HepG2 (cell line): ENCODE results near the gene PMVK. TPM values are rescaled to one million over a fixed set of nuclear protein-coding genes. Genes with fewer than 3 reads are reported as not detected.

ENCODE experiments used
- BRD4 ChIP-seq: sonication (generic); formaldehyde crosslinking; IDR thresholded peaks from 2 replicates; pipeline ENCODE4 v1.4.0; 2020; ENCODE audit warnings: missing genetic modification reagents
- DMAP1 ChIP-seq: IDR thresholded peaks from 2 replicates; pipeline ENCODE4 v1.6.1; 2016
- ETV6 ChIP-seq: sonication (generic); formaldehyde crosslinking; conservative IDR thresholded peaks from 2 replicates; pipeline ENCODE4 v1.4.0; 2020; ENCODE audit warnings: missing genetic modification reagents
- HNRNPUL1 ChIP-seq: fragments of 200-400 bp; formaldehyde crosslinking; IDR thresholded peaks from 2 replicates; pipeline ENCODE4 v1.6.1; 2017; ENCODE audit warnings: low read depth, mild to moderate bottlenecking, low read length, moderate library complexity
- HOXA5 ChIP-seq: sonication (generic); formaldehyde crosslinking; IDR thresholded peaks from 2 replicates; pipeline ENCODE4 v1.4.0; 2020; ENCODE audit warnings: missing genetic modification reagents
- IKZF4 ChIP-seq: sonication (generic); formaldehyde crosslinking; IDR thresholded peaks from 2 replicates; pipeline ENCODE4 v1.5.1; 2020; ENCODE audit warnings: borderline replicate concordance, mild to moderate bottlenecking, low read depth, missing genetic modification reagents; ENCODE audit errors: not compliant biosample characterization
- KAT2B ChIP-seq: fragments of 150-350 bp; IDR thresholded peaks from 2 replicates; pipeline ENCODE4 v1.6.1; 2014; ENCODE audit warnings: low read depth, low read length, borderline replicate concordance
- KDM3A ChIP-seq: IDR thresholded peaks from 2 replicates; pipeline ENCODE4 v1.6.1; 2018; ENCODE audit warnings: low read depth, missing compliant biosample characterization
- MEIS2 ChIP-seq: sonication (generic); formaldehyde crosslinking; IDR thresholded peaks from 2 replicates; pipeline ENCODE4 v1.9.0; 2021; ENCODE audit warnings: mild to moderate bottlenecking, missing genetic modification reagents
- PHF20 ChIP-seq: sonication (generic); formaldehyde crosslinking; IDR thresholded peaks from 2 replicates; pipeline ENCODE4 v1.5.0; 2020; ENCODE audit warnings: mild to moderate bottlenecking, missing genetic modification reagents
- POLR2AphosphoS5 ChIP-seq: IDR thresholded peaks from 2 replicates; pipeline ENCODE4 v1.6.1; 2012; ENCODE audit warnings: low read depth, low read length
- RFXAP ChIP-seq: sonication (generic); formaldehyde crosslinking; IDR thresholded peaks from 2 replicates; pipeline ENCODE4 v1.4.0; 2020; ENCODE audit warnings: missing genetic modification reagents, borderline replicate concordance
- RXRA ChIP-seq: sonication (generic); formaldehyde crosslinking; IDR thresholded peaks from 2 replicates; pipeline ENCODE4 v1.5.1; 2020; ENCODE audit warnings: missing genetic modification reagents
- SNAI1 ChIP-seq: sonication (generic); formaldehyde crosslinking; IDR thresholded peaks from 2 replicates; pipeline ENCODE4 v1.5.0; 2020; ENCODE audit warnings: mild to moderate bottlenecking, missing genetic modification reagents, borderline replicate concordance
- TCF12 ChIP-seq, 2 experiments: fragments of 450-650 bp in 1 of 2; sonication (generic) in 1 of 2; formaldehyde crosslinking in 1 of 2; IDR thresholded peaks; 2 replicates each; pipeline versions ENCODE4 v1.6.1 to v1.8.0; 2017 to 2022; ENCODE audit warnings: antibody characterized with exemption in 1 of 2, mild to moderate bottlenecking in 1 of 2, missing genetic modification reagents in 1 of 2, moderate library complexity in 1 of 2
- TOE1 ChIP-seq: sonication (generic); formaldehyde crosslinking; IDR thresholded peaks from 2 replicates; pipeline ENCODE4 v1.4.0; 2020; ENCODE audit warnings: mild to moderate bottlenecking, missing genetic modification reagents
- ZFP36L1 ChIP-seq: sonication (generic); formaldehyde crosslinking; IDR thresholded peaks from 2 replicates; pipeline ENCODE4 v1.8.0; 2022; ENCODE audit warnings: mild to moderate bottlenecking, missing genetic modification reagents, moderate library complexity
- ZNF224 ChIP-seq: sonication (generic); formaldehyde crosslinking; IDR thresholded peaks from 2 replicates; pipeline ENCODE4 v1.5.0; 2020; ENCODE audit warnings: mild to moderate bottlenecking, missing genetic modification reagents
- ZNF335 ChIP-seq: sonication (generic); formaldehyde crosslinking; IDR thresholded peaks from 2 replicates; pipeline ENCODE4 v1.4.0; 2020; ENCODE audit warnings: missing genetic modification reagents
- ZNF33A ChIP-seq: sonication (generic); formaldehyde crosslinking; IDR thresholded peaks from 2 replicates; pipeline ENCODE4 v1.5.1; 2020; ENCODE audit warnings: missing genetic modification reagents, mild to moderate bottlenecking, moderate library complexity, borderline replicate concordance
- ZNF451 ChIP-seq: sonication (generic); formaldehyde crosslinking; IDR thresholded peaks from 2 replicates; pipeline ENCODE4 v1.5.0; 2020; ENCODE audit warnings: mild to moderate bottlenecking, missing genetic modification reagents
- ZNF563 ChIP-seq: sonication (generic); formaldehyde crosslinking; IDR thresholded peaks from 2 replicates; pipeline ENCODE4 v1.8.0; 2022; ENCODE audit warnings: mild to moderate bottlenecking, moderate library complexity, missing genetic modification reagents
- ZNF598 ChIP-seq: sonication (generic); formaldehyde crosslinking; IDR thresholded peaks from 2 replicates; pipeline ENCODE4 v1.5.1; 2020; ENCODE audit warnings: mild to moderate bottlenecking, missing genetic modification reagents, borderline replicate concordance
- ZNF670 ChIP-seq: sonication (generic); formaldehyde crosslinking; IDR thresholded peaks from 2 replicates; pipeline ENCODE4 v1.8.0; 2022; ENCODE audit warnings: mild to moderate bottlenecking, missing genetic modification reagents, borderline replicate concordance
- ZNF761 ChIP-seq: sonication (generic); formaldehyde crosslinking; conservative IDR thresholded peaks from 2 replicates; pipeline ENCODE4 v1.4.0; 2020; ENCODE audit warnings: mild to moderate bottlenecking, missing genetic modification reagents
- polyA plus RNA-seq, 8 experiments: library from polyadenylated mRNA; depleted of rRNA in 3 of 8; stranded (reverse) in 7 of 8; unstranded in 1 of 8; fragments of >200 nt; fragmentation: Illumina TruSeq in 4 of 8; extraction: Trizol in 4 of 8; gene quantifications; 2 replicates each; pipeline versions ENCODE4 v1.2.1 to v1.2.3, GENCODE V29; 2011 to 2016; ENCODE audit warnings: low read depth in 4 of 8, missing spikeins in 1 of 8, mixed read lengths in 1 of 8; ENCODE audit not compliant: insufficient read depth in 1 of 8
- total RNA-seq, 5 experiments: library from RNA; depleted of rRNA; stranded (reverse); fragments of >200 nt; fragmentation: Illumina TruSeq; extraction: Trizol; gene quantifications; 2 replicates each; pipeline ENCODE4 v1.2.3, GENCODE V29; 2016; ENCODE audit warnings: low read depth in 1 of 5
- TF ChIP-seq, protein P1 (sequence below): IDR thresholded peaks from 2 replicates; pipeline ENCODE4 v1.6.1; 2016
- TF ChIP-seq, protein P2 (sequence below): sonication (generic); formaldehyde crosslinking; IDR thresholded peaks from 2 replicates; pipeline ENCODE4 v1.8.1; 2023; ENCODE audit warnings: mild to moderate bottlenecking, missing genetic modification reagents
- TF ChIP-seq, protein P3 (sequence below): sonication (generic); formaldehyde crosslinking; IDR thresholded peaks from 2 replicates; pipeline ENCODE4 v1.5.1; 2020; ENCODE audit warnings: mild to moderate bottlenecking, missing genetic modification reagents, borderline replicate concordance

PMVK gene
- total and polyA plus RNA-seq, 2 of the 13 experiments (the other 11 are each of a cell fraction or from before 2014, with no cell fraction given) = 3.9 to 12.6 TPM

DNA sequence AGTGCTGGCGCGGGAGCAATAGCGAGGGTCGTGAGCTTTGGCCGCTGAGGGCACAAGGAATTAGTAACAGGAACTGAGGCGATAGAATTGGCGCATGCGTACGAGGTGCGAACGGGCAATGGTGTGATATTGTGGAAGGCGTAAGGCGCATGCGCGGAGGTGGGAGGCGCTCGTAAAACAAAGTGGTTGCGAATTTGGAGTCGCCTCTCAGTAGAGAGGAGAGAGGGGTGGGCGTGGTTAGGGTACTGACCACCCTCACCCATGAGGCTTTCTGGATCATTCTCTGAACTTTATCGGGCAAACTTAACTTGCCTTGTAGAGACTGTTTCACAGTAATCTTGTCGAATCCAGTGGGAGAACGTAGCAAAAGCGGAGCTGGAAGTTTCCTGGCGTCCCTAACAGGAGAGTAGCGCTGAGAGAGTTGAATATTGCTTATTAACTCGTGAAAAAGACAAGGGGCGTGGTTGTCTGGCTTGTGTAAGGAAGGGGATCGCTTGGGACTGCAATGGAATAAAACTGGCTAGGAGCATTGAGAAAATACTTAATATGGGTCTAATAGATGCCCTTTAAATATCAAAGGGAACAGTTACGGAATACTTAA is 38.4 kb upstream of the PMVK start (continued):
- TF ChIP-seq KAT2B (no peak), IKZF4 (CRISPR knock-in tag) (no peak), TCF12 (IDR thresholded peaks at IDR 0.05) (no peak), TCF12 (CRISPR knock-in tag; IDR thresholded peaks at IDR 0.05) (0 out of 2 replicates have a peak, but pooled peaks have one; percentile 42), TOE1 (peak; percentile 42; the same call in 1 of the 2 replicates), SNAI1 (no peak), DMAP1 (CRISPR knock-in tag) (peak; percentile 82), ZNF451 (CRISPR knock-in tag) (no peak), POLR2AphosphoS5 (peak; percentile 88), PHF20 (CRISPR knock-in tag) (no peak), KDM3A (CRISPR knock-in tag) (no peak), ZNF563 (CRISPR knock-in tag) (no peak), ZNF761 (CRISPR knock-in tag) (no peak), ETV6 (CRISPR knock-in tag) (no peak), HNRNPUL1 (no peak), BRD4 (no peak), ZFP36L1 (no peak), ZNF670 (CRISPR knock-in tag) (no peak), ZNF335 (CRISPR knock-in tag) (peak; percentile 63; the same call in 1 of the 2 replicates), RXRA (CRISPR knock-in tag) (no peak), ZNF33A (no peak), ZNF598 (CRISPR knock-in tag) (no peak), ZNF224 (CRISPR knock-in tag) (no peak), MEIS2 (CRISPR knock-in tag) (no peak), RFXAP (CRISPR knock-in tag) (0 out of 2 replicates have a peak, but pooled peaks have one; percentile 13), HOXA5 (no peak; the same call in 1 of the 2 replicates)
- TF ChIP-seq, protein P1, sequence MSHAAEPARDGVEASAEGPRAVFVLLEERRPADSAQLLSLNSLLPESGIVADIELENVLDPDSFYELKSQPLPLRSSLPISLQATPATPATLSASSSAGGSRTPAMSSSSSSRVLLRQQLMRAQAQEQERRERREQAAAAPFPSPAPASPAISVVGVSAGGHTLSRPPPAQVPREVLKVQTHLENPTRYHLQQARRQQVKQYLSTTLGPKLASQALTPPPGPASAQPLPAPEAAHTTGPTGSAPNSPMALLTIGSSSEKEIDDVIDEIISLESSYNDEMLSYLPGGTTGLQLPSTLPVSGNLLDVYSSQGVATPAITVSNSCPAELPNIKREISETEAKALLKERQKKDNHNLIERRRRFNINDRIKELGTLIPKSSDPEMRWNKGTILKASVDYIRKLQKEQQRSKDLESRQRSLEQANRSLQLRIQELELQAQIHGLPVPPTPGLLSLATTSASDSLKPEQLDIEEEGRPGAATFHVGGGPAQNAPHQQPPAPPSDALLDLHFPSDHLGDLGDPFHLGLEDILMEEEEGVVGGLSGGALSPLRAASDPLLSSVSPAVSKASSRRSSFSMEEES (CRISPR knock-in tag) = 0 out of 2 replicates have a peak, but pooled peaks have one; percentile 13
- TF ChIP-seq, protein P2, sequence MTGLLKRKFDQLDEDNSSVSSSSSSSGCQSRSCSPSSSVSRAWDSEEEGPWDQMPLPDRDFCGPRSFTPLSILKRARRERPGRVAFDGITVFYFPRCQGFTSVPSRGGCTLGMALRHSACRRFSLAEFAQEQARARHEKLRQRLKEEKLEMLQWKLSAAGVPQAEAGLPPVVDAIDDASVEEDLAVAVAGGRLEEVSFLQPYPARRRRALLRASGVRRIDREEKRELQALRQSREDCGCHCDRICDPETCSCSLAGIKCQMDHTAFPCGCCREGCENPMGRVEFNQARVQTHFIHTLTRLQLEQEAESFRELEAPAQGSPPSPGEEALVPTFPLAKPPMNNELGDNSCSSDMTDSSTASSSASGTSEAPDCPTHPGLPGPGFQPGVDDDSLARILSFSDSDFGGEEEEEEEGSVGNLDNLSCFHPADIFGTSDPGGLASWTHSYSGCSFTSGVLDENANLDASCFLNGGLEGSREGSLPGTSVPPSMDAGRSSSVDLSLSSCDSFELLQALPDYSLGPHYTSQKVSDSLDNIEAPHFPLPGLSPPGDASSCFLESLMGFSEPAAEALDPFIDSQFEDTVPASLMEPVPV (CRISPR knock-in tag) = peak; percentile 13
- TF ChIP-seq, protein P3, sequence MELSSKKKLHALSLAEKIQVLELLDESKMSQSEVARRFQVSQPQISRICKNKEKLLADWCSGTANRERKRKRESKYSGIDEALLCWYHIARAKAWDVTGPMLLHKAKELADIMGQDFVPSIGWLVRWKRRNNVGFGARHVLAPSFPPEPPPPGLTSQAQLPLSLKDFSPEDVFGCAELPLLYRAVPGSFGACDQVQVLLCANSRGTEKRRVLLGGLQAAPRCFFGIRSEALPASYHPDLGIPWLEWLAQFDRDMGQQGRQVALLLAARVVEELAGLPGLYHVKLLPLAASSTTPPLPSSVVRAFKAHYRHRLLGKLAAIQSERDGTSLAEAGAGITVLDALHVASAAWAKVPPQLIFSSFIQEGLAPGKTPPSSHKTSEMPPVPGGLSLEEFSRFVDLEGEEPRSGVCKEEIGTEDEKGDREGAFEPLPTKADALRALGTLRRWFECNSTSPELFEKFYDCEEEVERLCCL (CRISPR knock-in tag) = no peak
